CD1c-positive myeloid dendritic cell (primary cell): ENCODE results near the gene GOLGA6L24.
"Not testable (repeated sequence)": the region's sequence is repeated elsewhere in the genome, so short reads cannot be mapped to it uniquely, and the experiment has no call there.

Experiments
- DNase-seq: peaks from one replicate; pipeline ENCODE4 v3.0.0-alpha.2; 2016; ENCODE audit errors: extremely low spot score

The GOLGA6L24 gene, protein sequence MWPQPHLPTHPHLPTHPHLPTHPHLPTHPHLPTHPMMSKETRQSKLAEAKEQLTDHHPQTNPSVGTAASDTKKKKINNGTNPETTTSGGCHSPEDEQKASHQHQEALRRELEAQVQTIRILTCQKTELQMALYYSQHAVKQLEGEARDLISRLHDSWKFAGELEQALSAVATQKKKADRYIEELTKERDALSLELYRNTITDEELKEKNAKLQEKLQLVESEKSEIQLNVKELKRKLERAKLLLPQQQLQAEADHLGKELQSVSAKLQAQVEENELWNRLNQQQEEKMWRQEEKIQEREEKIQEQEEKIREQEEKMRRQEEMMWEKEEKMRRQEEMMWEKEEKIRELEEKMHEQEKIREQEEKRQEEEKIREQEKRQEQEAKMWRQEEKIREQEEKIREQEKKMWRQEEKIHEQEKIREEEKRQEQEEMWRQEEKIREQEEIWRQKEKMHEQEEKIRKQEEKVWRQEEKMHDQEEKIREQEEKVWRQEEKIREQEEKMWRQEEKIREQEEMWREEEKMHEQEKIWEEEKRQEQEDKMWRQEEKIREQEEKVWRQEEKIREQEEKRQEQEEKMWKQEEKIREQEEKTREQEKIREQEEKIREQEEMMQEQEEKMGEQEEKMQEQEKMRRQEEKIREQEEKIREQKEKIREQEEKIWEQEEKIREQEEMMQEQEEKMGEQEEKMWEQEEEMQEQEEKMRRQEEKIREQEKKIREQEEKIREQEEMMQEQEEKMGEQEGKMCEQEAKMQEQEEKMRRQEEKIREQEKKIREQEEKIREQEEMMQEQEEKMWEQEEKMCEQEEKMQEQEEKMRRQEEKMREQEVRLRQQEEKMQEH

DNA sequence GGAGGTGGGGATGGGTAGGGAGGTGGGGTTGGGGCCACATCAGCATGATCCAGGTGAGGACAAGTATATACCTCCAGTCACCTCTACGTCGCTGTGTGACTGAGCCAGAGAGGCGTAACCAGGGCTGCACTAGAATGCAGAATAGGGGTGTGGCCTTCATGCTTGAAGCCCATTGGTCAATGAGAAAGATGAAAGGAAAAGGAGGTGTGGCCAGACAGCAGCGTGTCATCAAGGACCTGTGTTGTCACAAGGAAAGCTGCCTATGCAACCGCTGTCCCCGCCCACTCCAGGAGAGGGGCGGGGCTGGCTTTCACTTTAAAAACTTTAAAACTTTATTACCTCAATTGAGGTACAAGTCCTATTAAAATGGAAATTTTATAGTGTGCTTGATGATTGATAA is at the start of gene GOLGA6L24:
Gene GOLGA6L24, minus strand, starts transcription at position 101 of the 400 bp plus-strand sequence. Its CDS starts 61 bp downstream, at position 40.
- DNase-seq, result not testable (repeated sequence)

- not testable (repeated sequence) for DNase-seq
Measured at GRCh38 chr15:28402774-28403435, 45.0 kb upstream of the GOLGA6L24 start.

DNA sequence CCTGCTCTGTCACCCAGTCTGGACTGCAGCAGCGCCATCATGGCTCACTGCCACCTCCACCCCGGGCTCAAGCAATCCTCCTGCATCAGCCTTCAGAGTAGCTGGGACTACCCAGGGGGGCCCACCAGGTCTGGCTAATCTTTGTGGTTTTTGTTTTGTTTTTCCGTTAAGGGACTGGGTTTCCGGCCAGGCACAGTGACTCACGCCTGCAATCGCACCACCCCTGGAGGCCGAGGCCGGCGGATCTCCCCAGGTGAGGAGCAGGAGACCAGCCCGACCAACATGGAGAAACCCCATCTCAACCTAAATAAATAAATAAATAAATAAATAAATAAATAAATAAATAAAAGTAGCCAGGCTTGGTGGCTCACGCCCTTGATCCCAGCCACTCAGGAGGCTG is 38.1 kb upstream of the GOLGA6L24 start:
- DNase-seq, result not testable (repeated sequence)

DNA sequence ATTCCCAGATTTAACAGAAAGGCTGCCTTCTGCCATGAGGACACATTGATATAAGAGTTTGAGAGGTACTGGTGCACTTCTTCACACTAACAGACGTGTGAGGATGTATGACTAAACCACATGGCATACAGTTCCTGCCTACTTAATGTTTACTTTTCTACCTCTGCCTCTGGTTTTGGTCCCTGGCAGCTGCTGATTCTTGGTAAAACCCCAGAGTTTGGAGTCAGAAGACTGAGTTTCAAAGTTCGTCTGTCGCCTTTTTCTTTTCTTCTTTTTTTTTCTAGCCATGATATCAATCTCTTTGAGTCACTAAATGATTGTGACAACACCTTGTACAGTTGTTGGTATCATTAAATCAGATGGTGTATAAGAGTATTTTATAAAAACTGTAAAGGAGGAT is 22.2 kb upstream of the GOLGA6L24 start:
- not testable (repeated sequence) for DNase-seq

GRCh38 chr15:28378364-28378763 is 20.5 kb upstream of the GOLGA6L24 start, which contains the start of gene GOLGA8F:
Gene GOLGA8F, plus strand, starts transcription at chr15:28378664. Its CDS starts 98 bp downstream, at chr15:28378762.
- DNase-seq, result not testable (repeated sequence)

GRCh38 chr15:28365502-28365901 is 7.6 kb upstream of the GOLGA6L24 start:
- not testable (repeated sequence) for DNase-seq

DNA sequence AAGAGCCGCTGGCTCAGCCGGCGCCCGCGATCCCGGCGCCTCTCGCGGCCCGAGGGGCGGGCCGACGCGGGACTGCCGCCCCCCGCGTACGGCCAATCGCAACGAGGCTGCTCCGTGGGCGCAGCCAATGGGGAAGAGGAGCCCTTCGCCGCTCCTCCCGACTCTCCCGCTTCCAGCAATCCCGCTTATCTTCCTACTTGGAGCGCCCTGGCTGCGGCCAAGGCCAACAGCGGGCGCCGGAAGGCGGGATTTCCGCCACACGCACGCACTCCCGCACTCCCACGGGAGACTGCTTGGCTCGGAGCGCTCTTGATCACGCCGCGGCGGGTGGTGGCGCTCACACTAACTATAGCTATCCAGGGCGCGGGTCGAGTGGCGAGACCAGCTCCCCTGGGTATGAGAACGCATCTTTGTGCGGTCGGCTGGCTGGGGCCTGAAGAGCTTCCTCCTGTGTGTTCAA is 35.7 kb downstream of the GOLGA6L24 start, which contains the start of gene HERC2:
Gene HERC2, minus strand, starts transcription at position 51 of the 460 bp plus-strand sequence. CDS start 746 bp downstream, outside the sequence.
- not testable (repeated sequence) for DNase-seq

DNA sequence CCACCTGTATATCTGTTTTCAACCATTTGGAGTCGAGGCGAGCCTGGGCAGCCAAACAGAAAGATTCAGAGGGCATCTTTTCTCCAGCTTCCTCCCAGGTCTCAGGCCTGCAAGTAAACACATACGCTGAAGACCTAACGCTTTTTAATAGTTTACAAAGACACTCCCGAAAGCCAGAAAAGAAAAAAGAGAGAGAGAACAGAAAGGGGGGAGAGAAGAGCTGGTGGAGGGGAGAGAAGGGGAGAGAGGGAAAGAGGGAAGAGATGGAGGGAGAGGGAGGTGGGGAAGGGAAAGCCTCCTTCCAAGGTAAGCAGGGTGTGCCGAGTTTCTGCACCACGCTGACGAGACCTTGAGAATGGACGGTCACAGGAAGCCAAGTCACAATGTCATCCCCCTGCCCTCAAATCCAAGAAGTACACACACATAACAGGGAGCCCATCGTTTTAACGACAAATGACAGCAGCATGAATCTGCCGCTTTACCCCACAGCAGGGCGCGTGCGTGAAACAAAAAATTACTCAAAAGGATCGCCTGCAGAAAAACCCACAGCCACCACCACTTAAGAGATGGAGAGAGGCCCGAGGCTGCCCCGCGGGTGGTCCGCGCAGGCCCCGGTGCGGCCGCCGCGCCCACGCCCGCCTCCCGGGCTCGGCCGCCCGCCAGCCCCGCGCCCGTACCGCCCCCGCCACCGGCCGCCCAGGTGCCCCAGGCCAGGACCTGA is 36.4 kb downstream of the GOLGA6L24 start:
- not testable (repeated sequence) for DNase-seq

GRCh38 chr15:28319725-28320124 is 38.2 kb downstream of the GOLGA6L24 start:
- not testable (repeated sequence) for DNase-seq

GRCh38 chr15:28318828-28319227 is 39.1 kb downstream of the GOLGA6L24 start:
- DNase-seq, result not testable (repeated sequence)

- not testable (repeated sequence) for DNase-seq
Measured at GRCh38 chr15:28318122-28318521, 39.8 kb downstream of the GOLGA6L24 start.

GRCh38 chr15:28316958-28317357 is 40.9 kb downstream of the GOLGA6L24 start:
- not testable (repeated sequence) for DNase-seq

GRCh38 chr15:28310454-28310853 is 47.4 kb downstream of the GOLGA6L24 start:
- DNase-seq, result not testable (repeated sequence)

GRCh38 chr15:28308718-28309117 is 49.2 kb downstream of the GOLGA6L24 start:
- DNase-seq, result not testable (repeated sequence)
